ENCODE data around the gene INVS. TPM values are rescaled to one million over a fixed set of nuclear protein-coding genes. Genes with fewer than 3 reads are reported as not detected.
"Not testable (repeated sequence)": the region's sequence is repeated elsewhere in the genome, so short reads cannot be mapped to it uniquely, and the experiment has no call there.

INVS gene
- total RNA-seq, 2 donors from 2014 or later = 7.9 to 9.3 TPM

DNA sequence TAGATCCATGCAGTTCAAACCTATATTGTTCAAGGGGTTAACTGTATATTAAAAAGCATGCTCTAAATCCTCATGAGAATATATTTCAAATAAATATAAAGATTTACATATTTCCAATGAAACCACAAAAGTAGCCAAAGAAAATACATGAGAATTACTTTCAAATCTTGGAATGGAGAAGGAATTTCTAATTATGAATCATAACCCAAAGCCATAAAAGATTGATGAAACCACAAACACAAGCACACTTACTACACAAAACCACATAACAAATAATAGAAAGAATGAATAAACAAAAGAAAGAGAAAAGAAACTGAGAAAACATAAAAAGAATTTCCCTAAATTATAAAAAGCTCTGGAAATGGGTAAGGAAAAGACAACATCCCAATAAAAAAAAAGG, 16.3 kb upstream of the INVS start:
- no peak for DNase-seq

DNA sequence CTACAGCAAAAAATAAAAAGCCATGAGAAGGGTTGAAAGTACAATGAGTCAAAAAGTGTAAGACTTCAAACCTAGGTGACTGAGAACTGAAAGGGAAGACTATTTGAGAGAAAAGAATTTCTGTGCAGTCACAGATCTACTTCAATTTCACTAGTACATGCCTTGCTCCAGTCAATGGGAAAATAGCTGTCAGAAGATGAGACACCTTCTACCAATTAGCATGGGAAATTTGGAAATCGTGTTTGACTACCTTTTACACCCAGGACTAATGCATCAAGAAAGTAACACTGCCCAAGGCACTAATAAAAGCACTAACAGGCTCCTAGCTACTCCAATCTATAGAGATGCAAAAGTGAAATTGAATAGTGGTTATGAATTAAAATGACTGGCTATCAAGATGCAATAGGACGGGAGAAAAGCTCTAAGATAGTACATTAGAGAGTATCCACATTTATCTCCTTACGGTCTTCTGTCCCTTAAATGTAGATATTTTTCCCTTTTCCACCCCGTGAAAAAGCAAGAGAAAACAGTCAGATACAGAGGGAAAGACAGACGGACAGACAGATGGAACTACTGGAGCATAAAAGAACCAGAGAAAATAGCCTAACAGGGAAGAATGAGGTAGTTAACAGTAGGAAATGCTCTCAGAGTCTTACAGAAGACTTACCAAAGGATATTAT, 15.5 kb upstream of the INVS start:
- DNase-seq (no peak), ATAC-seq (no peak)

More for the DNA sequence above, 16.3 kb upstream of the INVS start:
- intact Hi-C loops (cut with DNase I) = no loop called here
- no peak for ATAC-seq

DNA sequence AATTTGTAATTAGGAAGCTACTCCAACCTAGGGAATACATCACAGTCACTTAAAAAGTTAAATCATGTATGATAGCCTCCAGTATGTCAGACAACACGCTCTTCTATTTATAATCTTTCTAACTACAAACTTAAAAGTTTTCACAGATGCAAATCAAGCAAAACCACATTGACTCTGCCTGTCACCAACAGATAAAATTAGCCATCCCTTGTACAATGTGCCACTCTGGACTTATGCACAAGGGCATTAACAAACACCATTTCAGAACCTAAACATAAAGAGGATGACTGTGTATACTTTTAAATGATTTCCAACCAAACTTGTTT, 15.0 kb upstream of the INVS start:
- no peak for ATAC-seq
- DNase-seq = no peak
- intact Hi-C loops (cut with DNase I) = no loop called here

More for the DNA sequence above, 15.5 kb upstream of the INVS start:
- intact Hi-C loops (cut with DNase I) = no loop called here

DNA sequence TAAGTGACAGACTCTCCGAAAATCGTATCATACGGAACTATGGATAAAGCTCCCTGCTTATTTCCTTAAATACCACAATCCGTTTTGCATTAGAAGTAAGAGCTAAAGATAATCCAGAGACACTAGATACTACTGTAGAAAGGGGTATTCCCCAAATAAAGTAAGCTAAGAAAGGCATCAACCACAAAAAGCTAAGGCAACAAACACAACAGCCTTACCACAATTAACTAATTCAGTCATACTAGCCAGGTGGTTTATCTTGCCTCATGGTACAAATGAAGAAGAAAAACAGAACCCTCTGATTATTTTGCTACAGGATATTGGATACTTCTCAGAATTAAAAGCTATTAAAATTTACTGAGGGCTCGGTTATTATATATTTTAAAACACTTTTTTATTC, 14.3 kb upstream of the INVS start:
- DNase-seq = no peak
- ATAC-seq = no peak
- intact Hi-C loops (cut with DNase I) = no loop called here

DNA sequence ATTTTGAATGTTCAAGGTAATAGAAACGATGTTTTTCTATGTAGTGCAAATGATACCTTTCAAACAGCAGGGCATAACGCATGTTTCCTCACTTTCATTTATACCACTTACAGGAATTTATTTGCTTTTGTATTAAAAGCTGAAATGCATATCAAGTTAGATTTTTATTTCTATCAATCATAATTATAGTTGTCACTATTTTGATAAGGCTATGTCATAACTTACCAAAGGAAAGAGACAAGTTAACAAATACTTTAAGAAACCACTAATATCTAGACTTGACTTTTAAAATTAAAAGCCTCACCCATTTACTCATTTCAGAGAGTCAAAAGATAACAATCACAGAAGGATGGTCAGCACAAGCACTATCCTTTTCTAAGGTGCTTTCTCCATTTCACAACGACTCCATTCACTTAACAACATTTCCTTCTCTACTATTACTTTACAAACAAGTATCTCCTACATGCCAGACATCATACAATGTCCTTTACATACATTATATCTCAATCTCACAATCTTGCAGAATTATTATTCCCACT, 12.9 kb upstream of the INVS start:
- ATAC-seq = no peak
- intact Hi-C loops (cut with DNase I) = no loop called here

DNA sequence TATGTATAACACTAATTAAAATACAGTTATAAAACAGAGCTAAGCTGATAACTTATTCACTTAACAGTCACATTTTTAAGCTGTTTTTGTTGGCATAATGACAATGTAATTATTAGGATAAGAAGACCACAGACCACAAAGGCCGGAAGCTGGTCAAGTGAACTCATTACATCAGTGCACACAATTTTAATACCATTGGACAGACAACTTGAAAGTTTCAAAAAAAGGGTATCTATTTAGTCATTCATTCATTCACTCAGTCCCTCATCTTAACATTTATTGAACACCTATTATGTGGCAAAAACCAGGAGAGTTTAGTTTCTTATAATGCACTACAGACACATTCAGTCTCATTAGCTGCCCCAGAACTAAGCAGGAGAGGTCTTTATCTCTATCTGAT, 11.8 kb upstream of the INVS start:
- DNase-seq (no peak), ATAC-seq (no peak)
- intact Hi-C loops (cut with DNase I) = no loop called here

More for the DNA sequence above, 12.9 kb upstream of the INVS start:
- DNase-seq = no peak

DNA sequence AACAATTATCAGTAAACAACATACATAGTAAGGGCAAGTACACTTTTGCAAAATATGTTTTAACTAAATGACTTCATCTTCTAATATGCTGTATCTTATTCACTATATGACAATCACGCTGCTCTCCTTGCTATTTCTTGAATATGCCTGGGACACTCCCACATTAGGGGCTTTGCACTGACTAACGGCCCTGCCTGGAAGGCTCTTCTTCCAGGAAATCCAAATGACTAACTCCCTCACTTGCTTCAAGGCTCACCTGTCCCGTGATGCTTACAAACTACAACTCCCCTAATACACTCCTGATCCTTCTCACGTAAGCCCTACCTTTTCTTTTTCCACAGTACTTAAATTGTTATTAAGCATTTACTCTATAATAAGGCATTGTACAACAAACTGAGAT, 10.8 kb upstream of the INVS start:
- ATAC-seq (peak in 1 of 2 donors; percentile 77), DNase-seq (no peak)
- intact Hi-C loops (cut with DNase I) = no loop called here

DNA sequence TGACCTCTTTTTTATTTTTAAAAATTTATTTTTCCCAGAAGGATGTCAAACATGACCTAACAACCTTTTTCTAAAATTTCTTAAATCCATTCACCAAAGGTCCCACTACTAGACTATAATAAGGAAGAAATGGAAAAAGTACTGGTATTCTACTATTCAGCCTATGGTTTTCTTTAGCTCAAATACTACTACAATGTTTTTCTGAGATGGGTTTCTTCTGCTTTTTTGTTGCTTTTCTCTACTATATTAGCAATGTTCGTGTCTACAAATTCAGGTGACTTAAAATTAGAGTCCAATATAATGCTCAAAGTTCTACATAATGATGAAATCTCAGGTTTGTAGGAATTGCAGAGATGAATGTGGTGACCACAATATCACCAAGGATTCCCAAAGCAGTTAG, 8.2 kb upstream of the INVS start:
- no peak for DNase-seq
- intact Hi-C loops (cut with DNase I) = no loop called here
- no peak for ATAC-seq

DNA sequence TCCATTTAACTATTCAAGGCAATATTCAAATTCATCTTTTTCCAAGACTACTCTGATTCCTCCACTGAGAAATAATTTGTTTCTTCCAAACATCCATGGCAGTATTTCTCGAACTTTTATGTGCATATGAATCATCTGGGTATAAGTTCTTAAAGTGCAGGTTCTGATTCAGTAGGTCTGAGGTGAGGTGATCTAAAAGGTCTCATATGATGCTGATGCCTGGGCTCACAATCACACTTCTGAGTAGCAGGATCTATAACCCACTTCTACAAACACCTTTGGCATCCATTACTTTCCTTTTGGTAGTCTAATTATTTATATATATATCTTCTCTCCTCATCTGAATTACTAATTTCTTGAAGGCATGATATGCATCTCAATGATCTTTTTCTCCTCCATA, 7.4 kb upstream of the INVS start:
- ATAC-seq (no peak), DNase-seq (no peak)
- intact Hi-C loops (cut with DNase I) = no loop called here

DNA sequence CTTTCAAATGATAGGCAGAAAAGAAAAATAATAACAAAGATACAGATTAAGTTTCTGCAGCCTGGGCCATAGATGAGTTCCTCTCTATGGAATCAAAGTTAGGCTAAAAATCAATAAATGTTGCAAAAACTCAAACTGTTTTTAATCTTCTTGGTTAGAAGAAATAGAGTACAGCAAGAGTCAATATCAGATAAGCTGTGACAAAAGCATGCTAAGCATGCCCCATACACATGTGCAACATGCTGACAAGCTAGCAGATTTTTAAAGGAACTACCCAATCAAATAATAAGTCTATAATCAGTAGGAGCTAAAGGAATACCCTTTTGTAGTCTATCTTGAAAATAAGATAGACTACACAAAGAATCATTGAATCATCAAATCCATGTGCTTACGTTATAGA, 7.0 kb upstream of the INVS start:
- ATAC-seq (no peak), DNase-seq (no peak)
- intact Hi-C loops (cut with DNase I) = no loop called here

DNA sequence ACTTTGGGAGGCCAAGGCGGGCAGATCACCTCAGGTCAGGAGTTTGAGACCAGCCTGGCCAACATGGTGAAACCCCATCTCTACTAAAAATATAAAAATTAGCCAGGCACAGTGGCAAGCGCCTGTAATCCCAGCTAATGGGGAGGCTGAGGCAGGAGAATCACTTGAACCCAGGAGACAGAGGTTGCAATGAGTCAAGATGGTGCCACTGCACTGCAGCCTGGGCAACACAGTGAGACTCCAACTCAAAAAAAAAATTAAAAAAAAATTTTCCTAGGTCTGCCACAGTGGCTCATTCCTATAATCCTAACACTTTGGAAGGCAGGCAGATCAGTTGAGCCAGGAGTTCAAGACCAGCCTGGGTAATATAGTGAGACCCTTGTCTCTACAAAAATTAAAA, 4.6 kb upstream of the INVS start:
- intact Hi-C loops (cut with DNase I); DNase-seq; ATAC-seq: not testable (repeated sequence)

DNA sequence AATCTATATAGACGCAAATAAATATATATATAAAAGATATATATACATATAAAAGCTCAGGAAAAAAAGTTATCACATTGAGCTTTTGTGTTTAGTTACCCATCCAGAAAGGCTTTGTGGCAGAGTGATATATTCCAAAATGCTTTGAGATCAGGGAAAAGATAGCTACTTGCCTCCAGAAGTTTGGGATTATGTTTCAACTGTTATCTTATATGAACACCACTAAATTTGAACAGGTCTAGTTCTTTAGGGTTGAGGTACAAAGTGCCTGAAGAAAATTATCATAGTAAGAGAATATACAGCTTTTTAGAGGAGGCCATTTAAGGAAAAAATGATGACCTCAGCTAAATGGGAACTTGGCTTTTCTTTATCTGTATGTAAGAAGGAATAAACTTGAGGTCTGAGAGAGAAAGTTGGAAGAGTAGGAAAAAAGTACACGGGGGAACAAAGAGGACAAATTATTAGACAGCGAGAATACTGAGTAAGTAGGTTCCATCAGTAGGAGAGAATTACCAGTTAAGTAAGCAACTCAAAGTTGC, 2.6 kb upstream of the INVS start:
- intact Hi-C loops (cut with DNase I) = no loop called here
- DNase-seq (no peak), ATAC-seq (no peak)

DNA sequence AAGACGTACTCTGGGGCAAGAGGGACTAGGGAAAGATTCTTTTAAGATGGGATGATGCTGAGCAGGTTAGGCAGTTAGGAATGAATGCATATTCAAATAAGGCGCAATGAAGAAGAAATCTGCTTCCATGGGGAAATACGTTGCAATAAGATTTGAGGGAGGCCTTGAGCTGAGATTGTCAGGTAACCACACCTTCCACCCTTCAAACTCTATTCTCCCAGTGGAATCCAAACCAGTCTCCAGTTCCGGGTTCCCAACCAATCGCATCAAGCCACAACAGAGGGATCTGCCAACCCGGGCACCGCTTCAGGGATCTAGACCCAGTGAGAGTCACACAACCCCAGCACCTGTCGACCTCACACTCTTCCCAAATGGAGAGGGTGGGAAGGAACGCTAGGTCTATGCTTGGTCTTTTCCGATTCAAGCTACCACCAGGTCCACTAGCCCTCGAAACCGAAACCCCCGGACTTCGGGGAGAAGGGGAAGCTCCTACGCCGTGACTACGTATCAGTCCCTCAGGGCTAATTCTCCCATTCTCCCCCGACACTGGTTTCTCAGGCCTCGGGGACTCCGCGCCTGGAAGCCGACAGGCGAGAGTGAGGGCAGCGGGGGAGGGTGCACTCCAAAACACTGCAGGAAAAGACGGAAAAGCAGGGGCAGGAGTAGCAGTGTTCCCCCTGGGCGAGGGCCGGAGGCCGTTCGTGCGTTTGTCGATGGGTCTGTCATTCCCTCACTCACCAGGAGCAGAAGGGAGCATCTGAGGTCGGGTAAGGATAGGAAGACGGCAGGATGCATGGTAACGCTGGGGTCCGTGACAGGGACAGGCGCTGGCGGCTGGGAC, 777 bp upstream of the INVS start:
- intact Hi-C loops (cut with DNase I) = no loop called here
- DNase-seq = peak; percentile 64
- ATAC-seq = peak; percentile 17 to 62

DNA sequence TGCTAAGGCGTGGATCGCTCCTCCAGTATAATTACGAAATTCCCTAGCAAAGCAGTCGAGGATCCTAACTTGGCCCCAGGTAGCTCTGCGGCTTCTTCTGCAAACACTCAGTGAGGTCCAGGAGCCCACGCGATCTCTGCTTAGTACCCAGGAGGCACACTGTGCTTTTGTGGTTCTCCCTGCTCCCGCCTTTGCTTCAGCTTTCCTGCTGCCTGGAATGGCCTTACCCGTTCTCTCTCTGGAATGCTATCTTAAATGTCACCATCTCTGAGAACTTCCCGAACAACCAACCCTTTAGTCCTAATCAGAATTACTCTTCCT, 639 bp downstream of the INVS start:
- DNase-seq = peak; percentile 39
- intact Hi-C loops (cut with DNase I) = no loop called here
- peak; percentile 1 to 8 for ATAC-seq

DNA sequence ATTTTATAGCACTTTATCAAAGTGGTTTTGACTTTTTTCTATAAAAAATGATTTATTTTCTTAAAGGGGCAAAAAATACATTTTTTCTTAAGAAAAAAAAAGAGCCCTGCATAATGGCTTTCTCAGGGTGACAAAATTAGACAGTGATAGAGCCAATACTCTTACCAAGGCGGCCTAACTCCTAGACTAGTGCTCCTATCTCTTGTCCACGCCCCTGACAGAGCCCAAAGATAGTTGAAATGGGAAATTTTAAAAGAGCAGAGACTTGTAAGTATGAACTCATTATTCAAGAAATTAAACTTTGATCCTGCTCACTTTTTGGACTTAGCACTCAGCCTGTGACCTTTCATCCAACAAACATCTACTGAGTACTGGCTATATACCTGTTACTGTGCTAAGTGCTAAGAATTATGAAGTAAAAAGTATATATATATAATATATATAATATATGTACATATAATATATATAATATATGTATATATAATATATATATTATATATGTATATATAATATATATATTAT, 1.2 kb downstream of the INVS start:
- intact Hi-C loops (cut with DNase I) = no loop called here
- ATAC-seq = no peak
- DNase-seq = no peak

DNA sequence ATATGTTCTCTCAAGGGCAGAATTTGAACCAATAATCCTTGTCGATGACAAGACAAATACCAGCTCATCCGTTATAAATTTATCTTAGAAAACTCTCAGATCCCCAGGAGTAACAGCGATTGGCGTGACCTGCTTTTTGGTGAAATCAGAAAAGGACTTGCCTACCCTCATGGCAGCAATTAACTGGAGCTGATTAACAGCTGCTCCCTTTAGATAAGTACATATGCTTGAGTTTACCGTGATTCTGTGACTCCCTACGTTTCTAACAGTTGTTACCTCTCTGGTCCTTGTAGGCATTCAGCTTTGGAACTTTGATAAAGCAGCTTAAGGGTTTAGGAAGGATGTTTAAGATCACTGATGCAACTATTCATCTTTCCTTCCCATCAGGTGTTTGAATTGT, 2.6 kb downstream of the INVS start:
- ATAC-seq (no peak), DNase-seq (no peak)
- intact Hi-C loops (cut with DNase I) = no loop called here

DNA sequence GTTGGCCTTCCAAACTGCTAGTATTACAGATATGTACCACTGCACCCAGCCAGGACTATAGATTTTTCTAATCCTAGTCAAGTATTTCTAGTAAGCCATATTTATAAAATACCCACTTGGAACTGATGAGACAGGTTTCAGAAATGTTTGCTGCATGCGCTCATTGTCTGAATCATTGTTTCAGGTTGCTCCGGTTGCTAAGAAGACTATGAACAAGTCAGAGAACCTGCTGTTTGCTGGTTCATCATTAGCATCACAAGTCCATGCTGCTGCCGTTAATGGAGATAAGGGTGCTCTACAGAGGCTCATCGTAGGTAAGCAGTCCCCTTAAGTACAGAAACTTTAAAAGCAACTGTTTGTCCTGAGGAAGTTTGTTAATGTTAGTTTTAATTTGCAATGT, 5.3 kb downstream of the INVS start:
- ATAC-seq = no peak
- intact Hi-C loops (cut with DNase I) = no loop called here

DNA sequence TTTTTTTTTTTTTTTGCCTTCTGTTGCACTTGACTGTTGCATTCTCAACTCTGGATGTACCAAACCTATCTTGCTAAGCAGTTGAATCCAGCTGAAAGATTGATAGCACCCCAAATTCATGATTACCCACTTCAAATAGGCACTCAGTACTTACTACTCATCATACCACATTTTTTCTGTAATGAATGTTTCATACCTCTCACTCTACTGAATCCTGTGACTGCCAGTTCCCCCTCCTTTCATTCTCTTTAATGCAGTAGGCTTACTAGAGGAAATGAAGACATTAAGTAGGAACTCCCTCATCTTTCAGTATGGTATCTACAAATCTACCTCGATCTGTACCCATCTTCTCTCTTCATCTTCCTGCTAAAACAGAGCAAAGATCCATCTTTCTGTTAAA, 6.8 kb downstream of the INVS start:
- DNase-seq (no peak), ATAC-seq (no peak)
- intact Hi-C loops (cut with DNase I) = no loop called here

More for the DNA sequence above, 5.3 kb downstream of the INVS start:
- DNase-seq = no peak

DNA sequence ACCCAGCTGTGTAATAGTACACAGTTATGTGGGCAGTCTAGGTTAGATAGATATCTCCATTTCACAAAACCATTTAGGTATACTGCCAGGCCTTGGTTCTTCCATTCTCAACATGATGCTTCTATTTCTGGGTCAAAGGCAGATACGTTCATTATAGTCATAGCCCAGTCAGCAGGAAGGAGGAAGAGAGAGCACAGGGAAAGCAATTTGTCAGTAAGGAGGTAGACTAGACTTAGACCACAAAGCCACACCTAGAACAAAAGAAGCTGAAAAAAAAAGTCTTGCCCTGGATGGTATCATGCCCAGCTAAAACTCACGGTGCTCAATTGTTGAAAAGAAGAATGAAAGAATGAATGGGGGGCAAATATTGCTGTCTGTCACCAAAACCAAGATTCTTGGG, 7.6 kb downstream of the INVS start:
- intact Hi-C loops (cut with DNase I) = no loop called here
- no peak for DNase-seq
- ATAC-seq = no peak

DNA sequence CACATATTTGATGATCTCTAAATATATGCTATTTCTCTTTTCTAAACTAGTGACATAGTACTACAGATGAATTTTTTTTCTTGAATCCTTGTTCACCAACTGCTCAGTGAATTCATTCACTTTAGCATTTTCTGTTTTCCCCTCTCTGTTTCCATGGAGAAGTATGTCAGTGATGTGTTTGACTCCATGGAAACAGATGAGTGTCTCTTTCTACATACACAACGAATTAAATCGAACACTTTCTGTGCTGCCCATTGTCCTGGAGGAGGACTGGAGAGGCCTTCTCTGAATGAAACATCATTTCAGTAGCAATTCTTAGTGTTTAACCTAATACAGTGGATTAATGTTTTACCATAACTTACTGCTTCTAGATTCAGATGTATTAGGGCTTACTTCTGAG, 9.5 kb downstream of the INVS start:
- no peak for ATAC-seq
- DNase-seq = no peak
- intact Hi-C loops (cut with DNase I) = no loop called here
